Activated CD8-positive, alpha-beta memory T cell treated with anti-CD3 and anti-CD28 coated beads for 48 hours (primary cell): ENCODE measurements around the gene CASZ1.

Experiments used
- DNase-seq, 3 experiments: peaks; one replicate each; pipeline ENCODE4 v3.0.0-alpha.2; 2020; ENCODE audit warnings: low read depth in 2 of 3, low spot score in 2 of 3

The CASZ1 gene

DNA sequence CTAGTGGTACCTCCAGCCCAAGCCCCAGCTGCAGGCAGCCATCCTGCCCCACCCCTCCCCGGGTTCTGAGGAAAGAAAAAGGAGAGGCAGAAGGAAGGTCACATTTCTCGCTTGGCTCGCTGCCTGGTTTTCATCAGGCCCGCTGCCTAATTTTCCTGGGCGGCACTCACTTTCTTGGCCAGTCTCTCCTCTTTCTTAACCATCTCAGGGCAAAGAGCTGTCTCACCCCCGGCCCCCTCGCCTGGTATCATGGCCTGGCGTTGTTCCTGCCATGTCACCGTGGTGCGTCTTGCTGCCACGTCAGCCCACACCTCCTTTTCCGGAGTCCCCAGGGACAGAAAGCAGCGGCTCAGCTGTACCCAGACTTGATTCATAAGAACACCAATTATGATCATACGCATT is 26.6 kb upstream of the CASZ1 start:
- DNase-seq = no peak

DNA sequence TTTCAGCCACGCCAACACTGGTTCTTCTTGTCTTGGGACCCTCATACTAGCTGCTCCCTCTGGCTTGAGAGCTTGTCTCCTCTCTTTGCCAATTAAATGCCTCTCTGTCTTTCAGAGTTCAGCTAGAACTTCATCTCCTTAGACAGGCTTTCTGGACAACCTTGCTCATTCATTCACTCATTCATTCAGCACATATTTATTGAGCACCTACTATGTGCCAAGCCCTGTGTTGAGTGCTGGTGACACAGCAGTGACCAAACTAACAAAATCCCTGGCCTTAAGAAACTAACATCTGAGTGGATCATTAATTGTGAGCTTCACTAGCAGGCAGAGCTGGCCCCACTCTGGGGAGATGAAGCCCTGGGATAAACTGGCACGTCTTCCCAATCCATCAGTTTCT is 24.9 kb upstream of the CASZ1 start:
- no peak for DNase-seq

DNA sequence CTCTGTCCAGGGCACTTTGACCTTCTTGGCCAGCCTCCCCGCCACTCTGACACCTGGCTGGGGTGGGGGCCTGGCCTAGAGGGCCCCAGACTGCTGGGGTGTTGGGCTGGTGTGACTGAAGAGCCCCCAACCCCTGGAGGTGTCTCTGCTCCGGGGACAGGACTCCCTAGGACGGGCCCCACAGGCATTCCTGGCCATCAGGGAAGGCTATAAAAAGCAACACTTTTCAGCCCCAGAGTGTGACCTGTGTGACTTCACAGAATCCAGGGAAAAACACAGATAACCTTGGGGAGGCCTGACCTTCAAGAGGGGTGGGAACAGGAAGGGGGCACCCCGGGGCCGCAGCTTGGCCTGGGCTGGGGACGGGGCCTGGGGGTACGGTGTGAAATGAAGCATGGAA is 24.0 kb upstream of the CASZ1 start:
- no peak for DNase-seq

DNA sequence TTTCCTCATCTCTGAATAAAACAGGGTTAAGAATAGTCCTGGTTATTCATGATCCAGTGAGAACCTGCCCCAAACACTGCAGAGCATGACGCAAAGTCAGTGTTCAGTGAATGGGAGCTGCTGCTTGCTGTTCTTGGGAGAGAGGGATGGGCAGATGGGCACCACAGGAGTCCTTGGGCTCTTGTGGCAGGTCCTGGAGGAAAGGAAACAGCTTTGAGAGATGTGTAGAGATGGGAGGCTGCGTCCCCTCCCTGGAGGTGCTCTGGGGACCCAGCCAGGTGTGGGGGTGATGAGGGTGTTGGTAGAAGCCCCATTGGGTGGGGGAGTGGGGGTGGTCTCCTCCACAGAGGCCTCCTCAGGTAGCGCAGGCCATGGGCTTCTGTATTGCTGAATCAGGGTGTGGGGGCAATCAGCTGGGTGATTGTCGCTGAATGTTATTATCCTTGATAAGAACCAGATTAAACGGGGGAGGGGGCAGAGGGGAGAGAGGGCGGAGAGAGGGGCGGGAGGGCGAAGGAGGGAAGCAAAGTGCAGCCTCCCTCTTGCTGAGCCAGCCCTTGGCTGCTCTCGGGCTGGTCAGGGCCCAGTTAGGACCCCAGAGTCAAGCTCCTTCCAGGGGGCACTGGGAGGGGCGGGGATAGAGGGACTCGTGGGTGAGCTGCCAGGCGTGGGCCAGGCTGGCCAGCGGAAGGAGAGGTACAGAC is 22.9 kb upstream of the CASZ1 start:
- no peak for DNase-seq

DNA sequence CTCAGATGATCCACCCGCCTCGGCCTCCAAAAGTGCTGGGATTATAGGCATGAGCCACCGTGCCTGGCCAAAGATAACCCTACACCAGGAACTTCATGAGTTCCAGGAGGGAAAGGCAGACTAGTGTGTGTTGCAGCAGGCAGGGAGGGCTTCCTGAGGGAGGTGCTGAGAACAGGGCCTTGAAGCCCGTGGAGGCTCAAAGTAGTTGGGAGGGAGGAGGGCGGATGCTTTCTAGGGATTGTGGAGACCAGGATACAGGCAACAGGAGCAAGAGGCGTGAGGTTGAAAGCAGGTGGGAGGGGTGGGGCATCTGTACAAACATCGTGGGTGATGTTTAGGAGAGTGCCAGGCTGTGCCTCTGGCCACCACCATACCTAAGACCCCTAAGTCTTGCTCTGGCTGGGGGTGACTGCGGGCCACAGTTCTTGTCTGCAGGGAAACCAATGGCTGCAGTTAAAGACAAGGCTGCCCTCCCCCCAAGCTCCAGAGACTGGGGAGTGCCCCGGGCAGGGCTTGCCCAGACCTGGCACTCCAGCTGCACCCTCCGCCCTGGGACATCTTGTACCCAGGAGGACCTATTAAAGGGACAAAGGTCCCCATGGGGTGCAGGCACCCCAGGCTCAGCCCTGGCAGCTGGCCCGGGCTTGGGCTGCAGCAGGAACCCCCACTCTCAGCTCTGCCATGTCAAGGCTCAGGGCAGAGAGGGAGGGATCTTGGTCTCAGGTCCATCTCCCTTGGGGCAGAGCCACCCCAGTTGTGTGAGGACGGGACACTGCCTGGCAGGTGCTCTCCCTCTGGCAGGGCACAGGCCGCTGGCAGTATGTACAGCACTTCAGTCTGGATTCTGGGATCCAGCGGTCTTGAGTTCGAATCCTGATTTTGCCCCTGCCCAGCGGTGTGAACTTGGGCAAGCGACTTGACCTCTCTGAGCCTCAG is 22.1 kb upstream of the CASZ1 start:
- no peak for DNase-seq

DNA sequence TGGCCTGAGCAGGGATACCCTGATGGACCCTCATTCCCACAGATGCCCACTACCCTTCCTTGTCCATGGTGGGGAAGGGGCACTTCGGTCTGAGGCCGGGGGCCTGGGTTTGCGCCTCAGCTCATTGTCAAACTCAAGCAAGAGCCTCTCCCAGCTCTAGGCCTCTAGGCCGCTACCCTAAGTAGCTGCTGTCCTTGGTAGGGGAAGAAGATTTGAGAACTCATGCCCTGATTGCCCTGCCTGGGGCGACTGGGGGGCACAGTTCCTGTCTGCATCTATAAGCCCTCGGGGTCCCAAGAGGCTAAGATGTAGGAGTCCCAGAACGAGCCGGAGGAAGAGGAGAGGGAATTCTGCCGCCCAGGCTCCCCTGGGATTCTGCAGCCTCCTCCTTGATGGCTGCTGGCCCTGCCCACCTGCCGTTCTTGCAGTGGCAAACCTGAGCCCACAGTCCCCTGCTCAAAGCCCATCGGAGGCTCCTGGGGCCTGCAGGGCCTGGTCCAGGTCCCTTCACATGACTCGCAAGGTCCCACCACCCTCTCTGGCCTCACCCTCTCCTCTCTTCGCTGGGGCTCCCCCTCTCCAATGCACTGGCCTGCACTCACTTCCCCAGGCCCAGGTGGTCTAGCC is 20.4 kb upstream of the CASZ1 start:
- no peak for DNase-seq

DNA sequence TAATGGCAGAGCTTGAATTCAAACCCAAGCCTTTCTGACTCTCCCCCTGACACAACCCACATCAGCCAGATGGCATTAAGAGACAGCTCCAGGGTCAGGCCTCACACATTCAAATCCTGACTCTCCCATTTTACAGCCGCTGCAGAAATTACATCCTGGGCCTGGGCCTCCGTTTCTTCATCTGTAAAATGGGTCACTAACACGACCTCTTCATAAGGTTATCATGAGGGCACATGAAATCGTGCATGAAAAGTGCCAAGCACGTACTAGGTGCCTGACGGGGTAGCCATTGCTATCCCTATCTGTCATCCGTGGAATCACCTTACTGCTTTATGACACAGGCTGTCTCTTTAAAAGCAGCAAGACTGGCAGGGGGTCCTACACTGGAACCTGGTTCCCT is 19.8 kb upstream of the CASZ1 start:
- DNase-seq = no peak

DNA sequence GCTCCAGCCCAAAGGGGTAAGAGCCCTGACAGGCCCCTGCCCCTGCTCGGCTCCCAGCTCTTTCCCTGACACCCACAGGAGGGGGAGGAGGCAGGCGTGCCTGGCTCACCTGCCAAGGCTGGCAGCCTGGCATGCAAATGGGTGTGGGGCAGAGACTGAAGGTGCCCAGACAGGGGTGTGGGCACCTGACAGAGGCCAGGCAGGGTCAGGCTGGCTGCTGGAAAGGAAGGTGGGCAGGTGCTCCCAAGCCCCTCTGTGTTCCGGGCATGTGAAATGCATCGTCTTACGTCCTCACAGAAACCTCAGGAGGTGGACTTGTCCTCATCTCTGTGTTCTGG is 19.4 kb upstream of the CASZ1 start:
- no peak for DNase-seq

DNA sequence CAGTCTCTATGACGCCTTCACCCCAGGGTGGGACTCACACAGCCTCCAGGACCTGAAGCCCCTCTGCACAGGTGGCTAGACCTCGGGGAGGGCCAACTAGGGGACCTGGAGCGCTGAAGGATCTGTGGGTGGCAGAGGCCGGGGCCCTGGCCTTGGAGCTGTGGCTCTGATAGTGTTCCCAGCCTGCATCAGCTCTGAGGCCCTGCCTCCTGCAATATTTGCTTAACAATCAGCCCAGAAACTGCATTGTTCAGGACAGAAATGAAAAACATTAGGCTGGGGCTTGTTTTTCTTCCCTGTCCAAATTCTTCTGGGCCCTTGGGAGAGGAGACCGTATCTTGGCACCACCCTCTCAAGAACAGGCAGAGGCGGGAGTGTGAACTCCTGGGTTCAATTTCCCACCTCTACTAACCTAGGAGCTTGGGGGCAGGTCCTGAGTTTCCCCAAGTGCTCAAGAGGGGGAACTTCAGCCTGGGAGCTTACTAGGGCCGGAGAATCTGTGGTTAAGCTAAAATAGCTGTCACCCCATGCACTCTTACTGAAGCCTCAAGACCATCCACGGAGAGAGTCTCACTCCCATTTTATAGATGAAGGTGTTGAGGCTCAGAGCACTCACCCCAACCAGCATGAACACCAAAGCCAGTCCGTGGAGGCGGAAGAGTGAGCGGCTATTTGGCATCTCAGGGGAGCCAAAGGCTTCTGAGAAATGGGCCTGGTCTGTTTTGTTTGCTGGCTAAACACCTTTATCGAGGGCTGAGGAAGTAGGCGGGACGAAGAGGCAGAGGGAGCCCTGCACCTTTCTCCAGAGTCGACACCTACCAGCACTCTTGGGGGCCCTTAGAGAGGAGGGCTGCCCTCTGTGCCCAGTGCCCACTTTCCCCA is 18.8 kb upstream of the CASZ1 start:
- no peak for DNase-seq

DNA sequence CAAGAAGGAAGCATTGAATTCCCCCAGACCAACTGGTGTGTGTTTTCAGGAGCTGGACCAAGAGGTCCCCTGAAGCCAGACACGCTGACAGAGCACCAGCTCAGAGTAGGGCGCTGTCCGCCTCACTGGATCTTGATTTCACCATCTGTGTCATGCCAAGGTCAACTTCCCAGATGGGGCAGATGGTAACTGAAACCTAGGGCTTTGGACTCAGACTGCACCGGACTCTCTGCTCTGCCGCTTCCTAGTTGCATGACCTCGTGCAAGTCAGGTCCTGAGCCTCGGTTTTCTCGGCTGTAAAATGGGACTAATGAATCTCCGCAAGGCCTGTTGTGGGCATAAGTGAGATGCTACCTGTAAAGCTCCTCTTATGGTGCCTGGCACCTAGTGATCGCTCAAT is 17.9 kb upstream of the CASZ1 start:
- DNase-seq = no peak

DNA sequence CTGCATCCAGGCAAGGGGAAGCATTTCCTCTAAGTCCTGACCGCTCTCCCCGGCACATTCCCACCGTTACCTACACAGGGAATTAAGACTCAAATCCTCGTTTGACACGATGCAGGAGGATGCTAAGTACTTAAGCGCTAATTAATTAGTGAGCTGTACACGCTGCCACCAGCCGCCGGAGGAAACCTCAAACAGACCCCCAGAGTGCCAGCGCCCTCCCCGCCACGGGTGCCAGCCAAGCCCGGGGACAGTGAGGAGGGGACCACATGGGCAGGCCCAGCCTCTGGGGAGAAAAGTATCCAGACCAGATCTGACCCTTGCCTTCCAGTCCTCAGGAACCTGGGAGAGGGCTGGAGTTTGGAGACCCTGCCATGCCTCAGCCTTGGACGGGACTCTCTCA is 17.4 kb upstream of the CASZ1 start:
- no peak for DNase-seq

DNA sequence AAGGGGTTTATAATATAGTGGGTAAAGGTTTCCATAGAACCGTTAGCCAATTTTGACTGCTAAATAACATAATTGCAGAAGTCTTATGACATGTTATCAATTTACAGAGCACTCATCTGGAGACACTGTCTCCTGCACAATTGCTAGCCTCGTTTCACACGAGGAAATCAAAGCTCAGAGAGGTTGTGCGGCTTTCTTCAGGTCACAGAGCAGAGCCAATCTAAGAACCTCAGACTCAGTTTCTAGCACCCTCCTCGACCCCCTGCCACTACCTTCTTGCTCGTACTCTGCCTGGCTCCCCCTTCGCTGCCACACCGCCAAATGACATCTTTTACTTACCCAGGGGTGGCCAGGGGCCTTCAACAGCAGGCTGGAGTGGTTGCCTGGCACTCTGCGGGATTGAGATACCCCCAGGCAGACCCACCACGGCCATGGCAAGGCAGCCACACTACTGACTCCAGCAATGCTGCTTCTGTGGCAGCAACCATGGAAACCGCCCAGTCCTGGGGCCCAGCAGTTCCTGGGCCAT is 16.0 kb upstream of the CASZ1 start:
- no peak for DNase-seq

DNA sequence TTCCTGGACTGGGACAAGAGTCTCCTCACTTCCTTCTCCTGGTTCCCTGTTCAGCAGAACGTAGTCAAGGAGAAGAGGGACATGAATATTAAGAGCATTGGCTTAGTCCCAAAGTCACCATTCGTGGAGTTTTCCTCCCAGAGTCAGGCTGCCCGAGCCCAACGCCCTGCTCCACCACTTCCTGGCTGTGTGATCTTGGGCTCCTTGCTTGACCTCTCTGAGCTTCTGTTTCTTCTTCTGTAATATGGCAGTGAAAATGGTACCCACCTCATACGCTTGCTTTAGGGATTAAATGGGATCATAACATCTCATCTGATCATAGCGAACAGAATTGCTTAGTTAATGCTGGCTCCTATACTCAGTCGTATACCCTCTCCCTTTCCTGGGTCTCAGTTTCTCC is 12.0 kb upstream of the CASZ1 start:
- no peak for DNase-seq

DNA sequence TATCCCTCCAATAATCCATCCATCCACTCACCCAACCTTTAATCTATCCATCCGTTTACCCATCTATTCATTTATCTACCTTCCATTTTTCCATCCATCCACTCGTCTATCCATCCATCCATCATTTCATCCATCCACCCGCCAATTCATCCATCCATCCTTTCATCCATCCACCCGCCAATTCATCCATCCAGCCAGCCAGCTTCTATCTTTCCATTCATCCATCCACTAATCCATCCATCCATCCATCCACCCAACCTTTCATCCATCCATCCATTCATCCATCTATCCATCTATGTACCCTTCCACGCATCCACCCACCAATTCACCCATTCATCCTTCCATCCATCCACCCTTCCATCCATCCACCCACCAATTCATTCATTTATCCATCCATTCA is 10.5 kb upstream of the CASZ1 start:
- DNase-seq = no peak

DNA sequence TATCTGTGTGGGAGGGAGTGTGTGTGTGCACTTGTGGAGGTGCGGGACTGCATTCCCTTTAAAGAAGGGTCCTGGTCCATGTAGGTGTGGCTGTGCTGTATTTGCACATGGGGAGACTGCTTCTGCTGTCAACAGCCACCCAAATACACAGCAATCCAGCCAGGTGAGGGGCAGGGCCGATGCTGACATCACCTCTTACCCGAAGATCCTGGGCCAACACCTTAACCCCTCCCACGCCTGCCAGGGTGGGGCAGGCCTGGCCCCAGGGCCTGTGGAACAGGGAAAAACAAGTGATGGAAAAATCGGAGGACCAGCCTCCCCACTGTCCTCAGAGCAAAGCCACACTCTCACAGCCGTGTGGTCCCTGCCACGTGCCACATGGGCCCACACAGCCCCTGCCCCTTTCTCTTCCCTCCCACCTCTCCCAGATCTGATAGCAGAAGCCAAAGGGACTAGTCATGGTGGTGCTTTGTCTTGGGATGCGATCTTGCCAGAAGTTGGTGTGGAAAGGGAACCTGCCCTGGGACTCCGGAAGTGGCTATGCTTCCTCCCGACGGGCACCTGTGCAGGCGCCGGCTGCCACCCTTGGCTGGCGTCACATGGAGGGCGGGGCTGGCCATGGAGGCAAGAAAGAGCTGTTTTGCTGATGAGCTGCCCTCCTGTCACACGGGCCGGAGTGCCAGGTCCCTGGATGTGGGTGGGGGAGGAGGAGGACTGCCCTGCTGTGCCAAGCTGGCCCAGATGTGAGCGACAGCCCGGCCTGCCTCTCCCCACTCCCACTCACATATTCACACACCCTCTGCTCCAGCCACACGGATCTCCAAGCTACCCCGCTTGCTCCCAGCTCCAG is 7.8 kb upstream of the CASZ1 start:
- no peak for DNase-seq

DNA sequence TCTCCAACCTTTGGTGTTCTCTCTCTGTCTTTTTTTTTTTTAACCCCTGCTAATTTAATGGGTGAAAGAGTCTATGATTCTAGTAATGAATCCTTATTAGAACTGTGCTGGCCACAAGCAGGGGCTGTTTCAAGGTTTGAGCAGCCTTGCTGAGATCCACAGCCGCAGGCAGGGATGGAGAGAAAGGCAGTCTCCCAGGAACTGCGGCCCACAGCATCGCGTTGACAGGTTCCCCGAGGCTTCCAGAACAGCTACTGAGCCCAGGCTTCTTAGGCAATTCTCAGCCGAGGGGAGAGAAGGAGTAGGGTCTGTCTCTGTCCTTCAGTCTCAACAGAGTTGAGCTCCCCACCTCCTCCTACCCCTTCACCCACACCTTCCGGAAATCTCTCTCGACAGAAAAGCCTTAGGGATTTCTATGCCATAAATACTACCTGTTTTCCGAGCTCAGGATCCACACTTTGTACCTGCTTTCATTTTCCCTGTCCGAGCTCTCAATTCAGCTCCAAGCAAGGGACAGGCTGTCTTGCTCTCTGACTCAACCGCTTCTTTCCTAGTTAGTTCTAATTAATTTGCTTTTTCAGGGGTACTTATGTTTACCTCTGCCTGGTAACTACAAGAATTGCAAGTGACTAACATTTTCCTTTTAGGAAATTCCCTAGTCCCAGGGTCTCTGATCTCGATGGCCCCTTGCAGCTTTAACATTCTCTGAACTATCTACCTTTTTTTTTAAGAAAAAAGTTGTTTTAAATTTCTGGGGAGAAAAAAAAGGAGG is 6.7 kb upstream of the CASZ1 start:
- no peak for DNase-seq

DNA sequence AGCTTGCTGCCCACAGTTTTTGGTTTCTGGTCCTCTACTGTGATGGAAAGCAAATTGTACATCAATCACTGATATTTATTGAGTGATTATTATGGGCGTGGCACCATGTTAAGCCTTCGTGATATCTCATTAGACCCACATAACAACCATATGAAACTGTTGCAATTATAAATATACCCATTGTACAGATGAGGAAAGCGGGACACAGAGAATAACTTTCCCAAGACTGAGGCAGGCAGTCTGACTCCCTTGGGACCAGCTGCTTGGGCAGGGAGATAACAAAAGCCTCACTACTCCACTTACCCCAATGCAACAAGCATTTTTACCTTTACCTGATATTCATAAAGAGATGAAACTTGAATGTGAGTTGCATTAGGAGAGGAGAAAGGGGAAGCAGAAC is 4.3 kb upstream of the CASZ1 start:
- DNase-seq = no peak

DNA sequence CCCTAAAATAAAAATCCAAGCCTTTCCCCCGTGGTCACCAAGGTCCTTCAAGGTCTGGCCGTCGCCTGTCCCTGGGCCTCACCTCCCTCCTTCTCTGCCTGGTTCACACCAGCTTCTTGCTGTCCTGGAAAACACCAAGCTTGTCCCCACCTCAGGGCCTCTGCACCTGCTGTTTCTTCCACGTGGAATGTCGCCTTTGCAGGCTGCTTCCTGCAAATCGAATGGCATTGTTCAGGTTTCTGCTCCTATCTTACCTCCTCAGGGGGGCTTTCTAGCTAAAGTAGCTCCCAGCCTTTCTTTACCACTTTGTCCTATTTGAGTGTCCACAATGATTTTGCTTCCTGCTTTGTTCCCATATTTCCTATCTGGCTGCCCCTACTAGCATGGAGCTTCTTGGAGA is 3.3 kb upstream of the CASZ1 start:
- no peak for DNase-seq

DNA sequence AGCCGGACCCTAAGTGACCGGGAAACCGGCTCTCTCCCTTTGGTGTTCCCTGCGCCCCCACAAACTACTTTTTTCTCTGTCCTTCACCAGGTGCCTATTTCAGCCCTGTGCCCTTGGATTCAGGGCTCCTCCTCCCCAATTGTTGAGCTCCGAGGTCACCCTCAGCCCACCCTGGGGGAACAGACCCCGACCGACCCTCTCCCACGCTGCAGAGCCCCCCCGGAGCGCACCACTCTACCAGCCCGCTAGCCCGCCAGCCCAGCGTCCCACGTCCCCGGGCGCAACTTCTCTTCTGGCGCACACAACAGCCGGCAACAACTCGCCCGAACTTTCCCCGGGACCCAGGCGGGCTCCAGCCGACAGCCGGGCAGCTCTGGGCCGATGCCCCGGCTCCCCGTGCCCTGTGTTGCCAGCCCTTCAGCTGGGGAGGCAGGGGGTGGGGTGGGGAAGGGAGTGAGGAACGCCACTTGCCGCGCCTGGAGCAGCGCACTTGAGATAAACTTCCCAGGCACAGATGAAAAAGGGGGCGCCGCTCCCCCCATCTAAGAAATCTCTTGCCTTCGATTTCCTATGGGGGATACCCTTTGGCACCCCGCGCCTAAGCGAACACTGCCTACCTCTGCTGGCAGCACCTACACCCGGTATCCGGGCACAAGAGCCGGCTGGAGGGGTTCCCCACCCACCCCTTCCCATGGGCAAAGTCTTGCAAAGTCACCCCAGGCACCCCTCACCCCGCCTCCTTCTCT is 997 bp downstream of the CASZ1 start:
- DNase-seq = no peak
